ENCODE data around the gene NAXD. TPM values are rescaled to one million over a fixed set of nuclear protein-coding genes. Genes with fewer than 3 reads are reported as not detected.
A peak's percentile ranks its signal among the peaks of the same experiment; 100 is the strongest.

Gene NAXD
- total RNA-seq, 1 experiment from 2014 or later, result 15.1 TPM

DNA sequence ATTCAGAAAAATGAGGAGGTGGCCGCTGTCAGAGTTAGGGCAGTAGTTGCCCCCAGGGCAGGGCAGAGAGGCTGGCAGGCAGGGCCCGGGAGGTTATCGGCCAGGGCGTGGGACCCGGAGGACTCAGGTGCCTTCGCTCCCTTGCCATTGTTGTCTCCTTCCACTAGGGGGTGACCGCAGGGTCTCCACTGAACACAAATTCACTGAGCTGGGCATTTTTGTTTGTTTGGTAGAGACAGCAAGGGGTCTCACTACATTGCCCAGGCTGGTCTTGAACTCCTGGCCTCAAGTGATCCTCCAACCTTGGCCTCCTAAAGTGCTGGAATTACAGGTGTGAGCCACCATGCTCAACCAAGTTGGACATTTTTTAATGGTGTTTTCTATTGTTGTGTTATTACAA lies 65.5 kb downstream of the NAXD start:
- H3K4me3 ChIP-seq (ENCODE audit: low read depth in 2 of 2, low read length in 2 of 2), result no peak overlapping the region
- H3K27ac ChIP-seq (ENCODE audit: low read length), result no peak overlapping the region
- no TSS peak for BruUV-seq (replicated peaks)
- intact Hi-C loops (cut with micrococcal nuclease; ENCODE audit: unreplicated experiment), result no loop called here
- H3K27me3 ChIP-seq (ENCODE audit: control insufficient read depth, insufficient read depth, low read length), result no peaks in the 10 kb centered on the region
- in situ Hi-C loops (cut with HindIII; ENCODE audit: low pct_unique_long_range_greater_than_20kb, low sequenced_read_pairs), result no loop called here
- ChIA-PET CTCF (no interaction called here), POLR2A (interaction anchor here (1.0 kb wide), 1 partner anchor 187 kb away, joined by 3 read pairs; no protein-coding TSS in a partner anchor)
- DNase-seq (ENCODE audit: low read depth, low spot score) (no peak), ATAC-seq (peak; percentile 75; the same call in 1 of the 2 replicates)
- H3K9me3 ChIP-seq (ENCODE audit: control insufficient read depth, insufficient read depth, low read depth, low read length), result no peaks in the 10 kb centered on the region
- H3K4me1 ChIP-seq (ENCODE audit: control insufficient read depth, insufficient read depth, low read length), result no peaks in the 10 kb centered on the region; the same call in 1 of the 2 replicates
- H3K36me3 ChIP-seq (ENCODE audit: control insufficient read depth, insufficient read depth, low read length), result no peaks in the 10 kb centered on the region
- no peak for TF ChIP-seq POLR2AphosphoS5 (IDR thresholded peaks at IDR 0.05; ENCODE audit: low read depth, low read length)
- no peak for TF ChIP-seq SIN3A (IDR thresholded peaks at IDR 0.05; ENCODE audit: borderline replicate concordance, insufficient read depth, low read depth, low read length)
- TF ChIP-seq, protein P1, sequence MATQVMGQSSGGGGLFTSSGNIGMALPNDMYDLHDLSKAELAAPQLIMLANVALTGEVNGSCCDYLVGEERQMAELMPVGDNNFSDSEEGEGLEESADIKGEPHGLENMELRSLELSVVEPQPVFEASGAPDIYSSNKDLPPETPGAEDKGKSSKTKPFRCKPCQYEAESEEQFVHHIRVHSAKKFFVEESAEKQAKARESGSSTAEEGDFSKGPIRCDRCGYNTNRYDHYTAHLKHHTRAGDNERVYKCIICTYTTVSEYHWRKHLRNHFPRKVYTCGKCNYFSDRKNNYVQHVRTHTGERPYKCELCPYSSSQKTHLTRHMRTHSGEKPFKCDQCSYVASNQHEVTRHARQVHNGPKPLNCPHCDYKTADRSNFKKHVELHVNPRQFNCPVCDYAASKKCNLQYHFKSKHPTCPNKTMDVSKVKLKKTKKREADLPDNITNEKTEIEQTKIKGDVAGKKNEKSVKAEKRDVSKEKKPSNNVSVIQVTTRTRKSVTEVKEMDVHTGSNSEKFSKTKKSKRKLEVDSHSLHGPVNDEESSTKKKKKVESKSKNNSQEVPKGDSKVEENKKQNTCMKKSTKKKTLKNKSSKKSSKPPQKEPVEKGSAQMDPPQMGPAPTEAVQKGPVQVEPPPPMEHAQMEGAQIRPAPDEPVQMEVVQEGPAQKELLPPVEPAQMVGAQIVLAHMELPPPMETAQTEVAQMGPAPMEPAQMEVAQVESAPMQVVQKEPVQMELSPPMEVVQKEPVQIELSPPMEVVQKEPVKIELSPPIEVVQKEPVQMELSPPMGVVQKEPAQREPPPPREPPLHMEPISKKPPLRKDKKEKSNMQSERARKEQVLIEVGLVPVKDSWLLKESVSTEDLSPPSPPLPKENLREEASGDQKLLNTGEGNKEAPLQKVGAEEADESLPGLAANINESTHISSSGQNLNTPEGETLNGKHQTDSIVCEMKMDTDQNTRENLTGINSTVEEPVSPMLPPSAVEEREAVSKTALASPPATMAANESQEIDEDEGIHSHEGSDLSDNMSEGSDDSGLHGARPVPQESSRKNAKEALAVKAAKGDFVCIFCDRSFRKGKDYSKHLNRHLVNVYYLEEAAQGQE (IDR thresholded peaks at IDR 0.05; ENCODE audit: insufficient read depth in 1 of 2, low read depth in 2 of 2, low read length in 1 of 2), result no peak
- TF ChIP-seq, protein P2, sequence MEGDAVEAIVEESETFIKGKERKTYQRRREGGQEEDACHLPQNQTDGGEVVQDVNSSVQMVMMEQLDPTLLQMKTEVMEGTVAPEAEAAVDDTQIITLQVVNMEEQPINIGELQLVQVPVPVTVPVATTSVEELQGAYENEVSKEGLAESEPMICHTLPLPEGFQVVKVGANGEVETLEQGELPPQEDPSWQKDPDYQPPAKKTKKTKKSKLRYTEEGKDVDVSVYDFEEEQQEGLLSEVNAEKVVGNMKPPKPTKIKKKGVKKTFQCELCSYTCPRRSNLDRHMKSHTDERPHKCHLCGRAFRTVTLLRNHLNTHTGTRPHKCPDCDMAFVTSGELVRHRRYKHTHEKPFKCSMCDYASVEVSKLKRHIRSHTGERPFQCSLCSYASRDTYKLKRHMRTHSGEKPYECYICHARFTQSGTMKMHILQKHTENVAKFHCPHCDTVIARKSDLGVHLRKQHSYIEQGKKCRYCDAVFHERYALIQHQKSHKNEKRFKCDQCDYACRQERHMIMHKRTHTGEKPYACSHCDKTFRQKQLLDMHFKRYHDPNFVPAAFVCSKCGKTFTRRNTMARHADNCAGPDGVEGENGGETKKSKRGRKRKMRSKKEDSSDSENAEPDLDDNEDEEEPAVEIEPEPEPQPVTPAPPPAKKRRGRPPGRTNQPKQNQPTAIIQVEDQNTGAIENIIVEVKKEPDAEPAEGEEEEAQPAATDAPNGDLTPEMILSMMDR (IDR thresholded peaks at IDR 0.05), result peak; percentile 53

DNA sequence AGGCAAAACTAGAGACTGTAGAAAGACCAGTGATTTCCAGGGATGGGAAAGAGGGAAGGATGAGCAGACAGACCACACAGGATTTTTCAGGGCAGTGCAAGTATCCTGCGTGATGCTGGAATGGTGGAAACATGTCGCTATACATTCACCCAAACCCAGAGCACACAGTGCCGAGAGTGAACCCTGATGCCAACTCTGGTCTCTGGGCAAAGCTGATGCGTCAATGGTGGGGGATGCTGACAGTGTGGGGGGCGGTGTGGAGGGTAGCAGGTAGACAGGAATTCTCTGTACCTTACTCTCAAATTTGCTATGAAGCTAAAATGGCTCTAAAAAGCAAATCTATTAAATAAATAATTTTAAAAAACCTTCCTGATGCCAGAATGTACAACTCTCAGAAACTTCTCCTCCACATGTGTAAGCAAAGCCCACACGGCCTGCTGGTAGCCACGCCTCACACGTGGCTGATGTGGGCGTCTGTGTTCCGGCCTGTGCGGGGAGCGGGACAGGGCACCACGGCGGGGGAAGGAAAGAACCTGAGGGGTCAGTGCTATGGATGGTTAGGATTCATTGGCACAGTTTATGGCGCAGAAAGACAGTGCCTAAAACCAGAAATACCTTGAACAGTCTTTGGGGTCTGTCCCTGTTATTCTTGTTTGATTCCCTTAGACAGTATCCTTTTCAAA lies 66.7 kb downstream of the NAXD start:
- Histone ChIP-seq H3K4me1 (ENCODE audit: control insufficient read depth, insufficient read depth, low read length) (no peaks in the 10 kb centered on the region; the same call in 1 of the 2 replicates), H3K27me3 (ENCODE audit: control insufficient read depth, insufficient read depth, low read length) (no peaks in the 10 kb centered on the region), H3K27ac (ENCODE audit: low read length) (no peak overlapping the region), H3K36me3 (ENCODE audit: control insufficient read depth, insufficient read depth, low read length) (no peaks in the 10 kb centered on the region), H3K4me3 (ENCODE audit: low read depth in 2 of 2, low read length in 2 of 2) (no peak overlapping the region), H3K9me3 (ENCODE audit: control insufficient read depth, insufficient read depth, low read depth, low read length) (no peaks in the 10 kb centered on the region)
- in situ Hi-C loops (cut with HindIII; ENCODE audit: low pct_unique_long_range_greater_than_20kb, low sequenced_read_pairs), result no loop called here
- BruUV-seq (replicated peaks), result no TSS peak
- no peak for ATAC-seq
- DNase-seq (ENCODE audit: low read depth, low spot score), result no peak
- intact Hi-C loops (cut with micrococcal nuclease; ENCODE audit: unreplicated experiment), result no loop called here
- POLR2A ChIA-PET, result interaction anchor here (1.0 kb wide), 1 partner anchor 186 kb away, joined by 3 read pairs; no protein-coding TSS in a partner anchor
- CTCF ChIA-PET, result no interaction called here
- TF ChIP-seq, protein P1 (IDR thresholded peaks at IDR 0.05; ENCODE audit: insufficient read depth in 1 of 2, low read depth in 2 of 2, low read length in 1 of 2), result no peak
- TF ChIP-seq SIN3A (IDR thresholded peaks at IDR 0.05; ENCODE audit: borderline replicate concordance, insufficient read depth, low read depth, low read length) (no peak), POLR2AphosphoS5 (IDR thresholded peaks at IDR 0.05; ENCODE audit: low read depth, low read length) (no peak), TCF7L2 (IDR thresholded peaks at IDR 0.05; ENCODE audit: low read depth, low read length) (no peak)
- TF ChIP-seq, protein P2 (IDR thresholded peaks at IDR 0.05), result no peak

All from Panc1 (cell line).